Kidney (tissue), 14 donors: ENCODE data around the gene ALDH1A2. TPM values are rescaled to one million over a fixed set of nuclear protein-coding genes. Genes with fewer than 3 reads are reported as not detected.

ENCODE experiments used
- DNase-seq, 5 donors: peaks; one replicate each; pipeline ENCODE4 v3.0.0-alpha.2; 2013 to 2020
- FAIRE-seq: peaks from 2 replicates; lab custom pipeline; 2012; peaks lifted over from hg19 to GRCh38; lab: Jason Lieb, UNC
- H3K27ac ChIP-seq, 2 donors: one replicate each; pipeline ENCODE4 v1.7.0; 2013; ENCODE audit warnings: low read depth in 2 of 2, low read length in 2 of 2, inconsistent platforms in 1 of 2
- H3K27me3 ChIP-seq: one replicate; pipeline ENCODE4 v1.7.1; 2013; ENCODE audit warnings: low read length, inconsistent platforms; ENCODE audit not compliant: control insufficient read depth, insufficient read depth
- H3K36me3 ChIP-seq, 3 donors: one replicate each; pipeline versions ENCODE4 v1.7.0 to v1.7.1; 2013; ENCODE audit warnings: low read length in 3 of 3, control low read depth in 1 of 3, inconsistent platforms in 1 of 3; ENCODE audit not compliant: insufficient read depth in 3 of 3, control insufficient read depth in 2 of 3
- H3K4me1 ChIP-seq, 3 donors: one replicate each; pipeline versions ENCODE4 v1.7.0 to v1.7.1; 2013; ENCODE audit warnings: low read length in 3 of 3, inconsistent platforms in 1 of 3, low read depth in 1 of 3; ENCODE audit not compliant: control insufficient read depth in 2 of 3, insufficient read depth in 2 of 3
- H3K4me3 ChIP-seq, 3 donors: one replicate each; pipeline versions ENCODE4 v1.7.0 to v1.8.1; 2013; ENCODE audit warnings: low read length in 3 of 3, control low read depth in 1 of 3, inconsistent platforms in 1 of 3
- H3K9ac ChIP-seq, 3 donors: one replicate each; pipeline versions ENCODE4 v1.7.0 to v1.7.1; 2013; ENCODE audit warnings: low read length in 3 of 3, control low read depth in 1 of 3, inconsistent platforms in 1 of 3
- H3K9me3 ChIP-seq, 3 donors: one replicate each; pipeline versions ENCODE4 v1.7.0 to v1.7.1; 2013; ENCODE audit warnings: low read length in 3 of 3, control low read depth in 1 of 3, inconsistent platforms in 1 of 3; ENCODE audit not compliant: control insufficient read depth in 2 of 3, insufficient read depth in 1 of 3
- CTCF ChIP-seq: IDR thresholded peaks from 3 replicates; pipeline ENCODE4 v1.5.1; 2012; ENCODE audit warnings: mild to moderate bottlenecking, moderate library complexity, borderline replicate concordance; ENCODE audit not compliant: insufficient read depth; ENCODE audit errors: extremely low read depth
- intact Hi-C: fragments of 100-400 bp; cut with DNase I; formaldehyde crosslinking; loops from one replicate; pipeline ENCODE4 v1.11.1; 2022
- polyA plus RNA-seq: library from polyadenylated mRNA; stranded (reverse); fragments of 350-450 nt; fragmentation: Illumina TruSeq; extraction: RNeasy Lipid Tissue Mini Kit (QIAGEN cat#74804); gene quantifications from one replicate; pipeline ENCODE4 v1.2.3, GENCODE V29; 2014; ENCODE audit warnings: low read depth, low replicate concordance; ENCODE audit not compliant: insufficient read depth
- total RNA-seq: library from RNA; stranded (reverse); fragmentation: NEBNext Ultra II Directional; extraction: Animal tissue kit (Norgen Biotek cat#: 25700); gene quantifications from one replicate; pipeline ENCODE4 v1.2.1, GENCODE V29; 2021
- donor health status: control.
- donor health status: control.
- donor health status: control.
- donor health status: control.
- donor health status: control.
- donor health status: DM: yes; HTN: yes; CAD: no.
- donor health status: Normal renal cell carcinoma (clear cell type).

The ALDH1A2 gene
- total and polyA plus RNA-seq, 2 donors from 2014 or later, result 24.4 to 113 TPM

GRCh38 chr15:57923306-57923705 is 142.2 kb downstream of the ALDH1A2 start:
- intact Hi-C loops, result no loop called here
- peak in 2 of 5 donors; percentile 65 to 91 for DNase-seq
- no peak for TF ChIP-seq CTCF
- H3K27ac ChIP-seq, result peak overlapping the region; percentile 45 to 68
- H3K4me3 ChIP-seq, result no peak overlapping the region
- H3K4me1 ChIP-seq, result peaks cover 2 to 18% (median 11%) of the 10 kb centered on the region in 3 donors
- no peaks in the 10 kb centered on the region for H3K36me3 ChIP-seq
- H3K27me3 ChIP-seq, result no peaks in the 10 kb centered on the region
- FAIRE-seq, result no peak
- no peaks in the 10 kb centered on the region for H3K9me3 ChIP-seq
- H3K9ac ChIP-seq, result no peak overlapping the region

- Histone ChIP-seq H3K4me1 (peaks cover 2 to 18% (median 11%) of the 10 kb centered on the region in 3 donors), H3K9ac (no peak overlapping the region), H3K9me3 (no peaks in the 10 kb centered on the region), H3K36me3 (no peaks in the 10 kb centered on the region), H3K27me3 (no peaks in the 10 kb centered on the region), H3K4me3 (no peak overlapping the region), H3K27ac (peak overlapping the region; percentile 34 to 68)
- TF ChIP-seq CTCF, result peak; percentile 25
- intact Hi-C loops, result no loop called here
- FAIRE-seq, result no peak
- DNase-seq, result peak in 2 of 5 donors; percentile 64 to 92
Measured at GRCh38 chr15:57922776-57923175, 142.7 kb downstream of the ALDH1A2 start.

- DNase-seq, result no peak
- intact Hi-C loops, result no loop called here
- Histone ChIP-seq H3K36me3 (no peaks in the 10 kb centered on the region), H3K27ac (no peak overlapping the region), H3K9me3 (no peaks in the 10 kb centered on the region), H3K27me3 (no peaks in the 10 kb centered on the region), H3K4me3 (no peak overlapping the region), H3K4me1 (peaks cover 2 to 18% (median 11%) of the 10 kb centered on the region in 3 donors), H3K9ac (no peak overlapping the region)
- no peak for TF ChIP-seq CTCF
- no peak for FAIRE-seq
Measured at GRCh38 chr15:57921371-57921770, 144.1 kb downstream of the ALDH1A2 start.

- no peaks in the 10 kb centered on the region for H3K27me3 ChIP-seq
- no peak for TF ChIP-seq CTCF
- H3K27ac ChIP-seq, result no peak overlapping the region
- no peaks in the 10 kb centered on the region for H3K36me3 ChIP-seq
- no peak overlapping the region for H3K9ac ChIP-seq
- no peak for DNase-seq
- H3K9me3 ChIP-seq, result no peaks in the 10 kb centered on the region
- H3K4me1 ChIP-seq, result peaks cover 2 to 18% (median 11%) of the 10 kb centered on the region in 3 donors
- no peak overlapping the region for H3K4me3 ChIP-seq
- intact Hi-C loops, result no loop called here
- no peak for FAIRE-seq
Measured at GRCh38 chr15:57920911-57921310, 144.6 kb downstream of the ALDH1A2 start.
